ENCODE measurements around the gene ESRRG.

The ESRRG gene

DNA sequence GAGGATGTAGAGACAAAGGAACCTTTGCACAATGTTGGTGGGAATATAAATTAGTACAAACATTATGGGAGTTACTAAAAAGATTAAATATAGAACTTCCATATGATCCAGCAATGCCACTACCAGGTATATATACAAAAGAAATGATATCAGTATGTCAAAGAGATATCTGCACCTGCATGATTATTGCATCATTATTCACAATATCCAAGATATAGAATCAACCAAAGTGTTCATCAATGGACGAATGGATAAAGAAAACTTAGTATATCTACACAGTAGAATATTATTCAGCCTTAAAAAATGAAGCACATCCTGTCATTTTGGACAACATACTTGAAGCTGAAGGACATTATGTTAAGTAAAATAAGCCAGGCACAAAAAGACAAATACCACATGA lies 238.2 kb downstream of the ESRRG start:
- no peak overlapping the region for H2AFZ ChIP-seq (ENCODE audit: low read depth, low read length)
- DNase-seq (no peak), ATAC-seq (ENCODE audit: insufficient read depth, low read depth) (no peak)
- no peak overlapping the region for H3K27ac ChIP-seq (ENCODE audit: low read length)
- no peak overlapping the region for H3K4me3 ChIP-seq (ENCODE audit: low read depth in 1 of 2, low read length in 2 of 2)
- H4K20me1 ChIP-seq (ENCODE audit: insufficient read depth, low read length), result no peaks in the 10 kb centered on the region
- no peaks in the 10 kb centered on the region for H3K27me3 ChIP-seq (ENCODE audit: insufficient read depth, low read length, poor library complexity)
- H3K9me3 ChIP-seq (ENCODE audit: insufficient read depth, low read length, severe bottlenecking), result peaks cover 3% of the 10 kb centered on the region
- no peaks in the 10 kb centered on the region for H3K4me1 ChIP-seq (ENCODE audit: insufficient read depth, low read length)
- no peaks in the 10 kb centered on the region for H3K79me2 ChIP-seq (ENCODE audit: insufficient read depth, low read length)
- H3K9ac ChIP-seq (ENCODE audit: low read depth, low read length), result no peak overlapping the region
- no peaks in the 10 kb centered on the region for H3K36me3 ChIP-seq (ENCODE audit: insufficient read depth, low read length)
- no peak overlapping the region for H3K4me2 ChIP-seq (ENCODE audit: insufficient read depth, low read length)
- TF ChIP-seq EZH2 (IDR thresholded peaks at IDR 0.05; ENCODE audit: borderline replicate concordance, low read depth, low read length, severe bottlenecking), result no peak
- TF ChIP-seq, protein P1, sequence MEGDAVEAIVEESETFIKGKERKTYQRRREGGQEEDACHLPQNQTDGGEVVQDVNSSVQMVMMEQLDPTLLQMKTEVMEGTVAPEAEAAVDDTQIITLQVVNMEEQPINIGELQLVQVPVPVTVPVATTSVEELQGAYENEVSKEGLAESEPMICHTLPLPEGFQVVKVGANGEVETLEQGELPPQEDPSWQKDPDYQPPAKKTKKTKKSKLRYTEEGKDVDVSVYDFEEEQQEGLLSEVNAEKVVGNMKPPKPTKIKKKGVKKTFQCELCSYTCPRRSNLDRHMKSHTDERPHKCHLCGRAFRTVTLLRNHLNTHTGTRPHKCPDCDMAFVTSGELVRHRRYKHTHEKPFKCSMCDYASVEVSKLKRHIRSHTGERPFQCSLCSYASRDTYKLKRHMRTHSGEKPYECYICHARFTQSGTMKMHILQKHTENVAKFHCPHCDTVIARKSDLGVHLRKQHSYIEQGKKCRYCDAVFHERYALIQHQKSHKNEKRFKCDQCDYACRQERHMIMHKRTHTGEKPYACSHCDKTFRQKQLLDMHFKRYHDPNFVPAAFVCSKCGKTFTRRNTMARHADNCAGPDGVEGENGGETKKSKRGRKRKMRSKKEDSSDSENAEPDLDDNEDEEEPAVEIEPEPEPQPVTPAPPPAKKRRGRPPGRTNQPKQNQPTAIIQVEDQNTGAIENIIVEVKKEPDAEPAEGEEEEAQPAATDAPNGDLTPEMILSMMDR (IDR thresholded peaks at IDR 0.05; ENCODE audit: borderline replicate concordance, extremely low read depth, low read length, poor library complexity, severe bottlenecking), result no peak

GRCh38 chr1:216483672-216484401 lies 239.4 kb downstream of the ESRRG start:
- Histone ChIP-seq H3K79me2 (ENCODE audit: insufficient read depth, low read length) (no peaks in the 10 kb centered on the region), H3K4me1 (ENCODE audit: insufficient read depth, low read length) (no peaks in the 10 kb centered on the region), H3K4me2 (ENCODE audit: insufficient read depth, low read length) (no peak overlapping the region), H4K20me1 (ENCODE audit: insufficient read depth, low read length) (no peaks in the 10 kb centered on the region), H3K27ac (ENCODE audit: low read length) (no peak overlapping the region), H3K9me3 (ENCODE audit: insufficient read depth, low read length, severe bottlenecking) (peaks cover 3% of the 10 kb centered on the region), H3K9ac (ENCODE audit: low read depth, low read length) (no peak overlapping the region), H3K36me3 (ENCODE audit: insufficient read depth, low read length) (no peaks in the 10 kb centered on the region), H3K4me3 (ENCODE audit: low read depth in 1 of 2, low read length in 2 of 2) (no peak overlapping the region), H2AFZ (ENCODE audit: low read depth, low read length) (no peak overlapping the region), H3K27me3 (ENCODE audit: insufficient read depth, low read length, poor library complexity) (no peaks in the 10 kb centered on the region)
- ATAC-seq (ENCODE audit: insufficient read depth, low read depth), result no peak
- TF ChIP-seq, protein P1 (IDR thresholded peaks at IDR 0.05; ENCODE audit: borderline replicate concordance, extremely low read depth, low read length, poor library complexity, severe bottlenecking), result no peak
- no peak for TF ChIP-seq EZH2 (IDR thresholded peaks at IDR 0.05; ENCODE audit: borderline replicate concordance, low read depth, low read length, severe bottlenecking)
- no peak for DNase-seq

DNA sequence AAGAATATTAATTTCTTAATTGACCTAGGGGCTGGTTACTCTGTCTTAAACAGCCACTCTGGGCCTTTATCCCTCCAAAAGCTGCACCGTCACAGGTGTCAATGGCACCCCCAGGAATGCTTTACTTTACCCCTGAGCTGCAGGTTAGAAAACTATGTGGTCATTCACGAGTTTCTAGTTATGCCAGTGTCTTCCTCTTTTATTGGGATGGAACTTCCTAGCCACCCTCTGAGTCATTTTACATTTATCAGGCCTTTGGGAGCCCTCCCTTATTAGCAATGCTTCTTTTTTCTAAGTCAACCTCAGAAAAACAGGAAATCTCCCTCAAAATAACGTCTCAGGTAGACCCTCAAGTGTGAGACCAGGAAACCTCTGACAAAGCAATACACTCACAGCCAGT lies 240.6 kb downstream of the ESRRG start:
- DNase-seq (no peak), ATAC-seq (ENCODE audit: insufficient read depth, low read depth) (no peak)
- no peak overlapping the region for H3K9ac ChIP-seq (ENCODE audit: low read depth, low read length)
- no peaks in the 10 kb centered on the region for H4K20me1 ChIP-seq (ENCODE audit: insufficient read depth, low read length)
- H3K4me3 ChIP-seq (ENCODE audit: low read depth in 1 of 2, low read length in 2 of 2), result no peak overlapping the region
- no peaks in the 10 kb centered on the region for H3K79me2 ChIP-seq (ENCODE audit: insufficient read depth, low read length)
- no peak overlapping the region for H2AFZ ChIP-seq (ENCODE audit: low read depth, low read length)
- H3K4me2 ChIP-seq (ENCODE audit: insufficient read depth, low read length), result no peak overlapping the region
- H3K27me3 ChIP-seq (ENCODE audit: insufficient read depth, low read length, poor library complexity), result no peaks in the 10 kb centered on the region
- no peaks in the 10 kb centered on the region for H3K4me1 ChIP-seq (ENCODE audit: insufficient read depth, low read length)
- no peak overlapping the region for H3K27ac ChIP-seq (ENCODE audit: low read length)
- peaks cover 3% of the 10 kb centered on the region for H3K9me3 ChIP-seq (ENCODE audit: insufficient read depth, low read length, severe bottlenecking)
- TF ChIP-seq, protein P1 (IDR thresholded peaks at IDR 0.05; ENCODE audit: borderline replicate concordance, extremely low read depth, low read length, poor library complexity, severe bottlenecking), result no peak
- no peak for TF ChIP-seq EZH2 (IDR thresholded peaks at IDR 0.05; ENCODE audit: borderline replicate concordance, low read depth, low read length, severe bottlenecking)
- H3K36me3 ChIP-seq (ENCODE audit: insufficient read depth, low read length), result no peaks in the 10 kb centered on the region

Data from DND-41 (cell line).